Progenitor cell of endocrine pancreas (in vitro differentiated cells): ENCODE data around the gene ENDOG. TPM values are rescaled to one million over a fixed set of nuclear protein-coding genes. Genes with fewer than 3 reads are reported as not detected.

ENCODE experiments used
- DNase-seq: peaks from one replicate; pipeline ENCODE4 v3.0.0; 2021; ENCODE audit warnings: low spot score; ENCODE audit not compliant: unreplicated experiment
- H3K27ac Mint-ChIP-seq: 2 replicates; pipeline ENCODE4 v1.8.0; 2021; ENCODE audit warnings: mild to moderate bottlenecking, moderate library complexity, mixed read lengths
- H3K27me3 Mint-ChIP-seq: 2 replicates; pipeline ENCODE4 v1.8.0; 2021; ENCODE audit warnings: mixed read lengths
- H3K36me3 Mint-ChIP-seq: 2 replicates; pipeline ENCODE4 v1.8.0; 2022; ENCODE audit warnings: mixed read lengths; ENCODE audit not compliant: insufficient read depth
- H3K4me1 Mint-ChIP-seq: 2 replicates; pipeline ENCODE4 v1.8.0; 2021; ENCODE audit warnings: low read depth, mixed read lengths
- H3K4me3 Mint-ChIP-seq: 2 replicates; pipeline ENCODE4 v1.8.0; 2021; ENCODE audit warnings: low read depth, mild to moderate bottlenecking, moderate library complexity, mixed read lengths
- H3K9me3 Mint-ChIP-seq: 2 replicates; pipeline ENCODE4 v1.8.0; 2021; ENCODE audit warnings: low read depth, mixed read lengths
- total RNA-seq: library from RNA; stranded (reverse); gene quantifications from 2 replicates; pipeline ENCODE4 v1.2.1, GENCODE V29; 2021
- TF ChIP-seq, protein P1 (sequence below): fragments of 200-600 bp; sonication (generic); IDR thresholded peaks from one replicate; pipeline ENCODE4 v1.5.0; 2021; ENCODE audit warnings: antibody characterized with exemption, mild to moderate bottlenecking; ENCODE audit not compliant: unreplicated experiment

Gene ENDOG
- total RNA-seq, 1 donor from 2014 or later, result 14.7 TPM

DNA sequence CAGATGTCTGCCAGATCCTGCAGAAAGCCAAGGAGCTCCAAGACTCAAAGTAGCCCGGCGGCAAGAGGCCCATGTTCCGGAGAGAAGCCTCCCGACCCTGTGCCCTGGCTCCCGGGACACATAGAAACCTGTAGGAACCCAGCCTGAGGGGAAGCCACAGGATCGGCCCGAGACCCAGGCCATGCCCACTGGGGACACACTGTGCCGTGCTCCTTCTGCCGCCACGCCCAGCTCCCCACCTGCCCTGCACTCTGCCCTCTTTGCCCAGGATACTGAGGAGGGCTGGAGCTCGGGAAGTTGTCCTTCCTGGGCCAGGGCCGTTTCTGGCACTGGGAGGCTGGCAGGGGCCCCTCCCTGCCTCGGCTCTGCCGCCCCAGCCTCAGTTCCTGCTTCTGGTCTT, 10.5 kb upstream of the ENDOG start:
- Mint-ChIP-seq H3K4me1 (no peaks in the 10 kb centered on the region), H3K36me3 (peaks cover 11% of the 10 kb centered on the region), H3K4me3 (no peak overlapping the region), H3K9me3 (no peaks in the 10 kb centered on the region), H3K27ac (no peak overlapping the region), H3K27me3 (no peaks in the 10 kb centered on the region)
- TF ChIP-seq, protein P1, sequence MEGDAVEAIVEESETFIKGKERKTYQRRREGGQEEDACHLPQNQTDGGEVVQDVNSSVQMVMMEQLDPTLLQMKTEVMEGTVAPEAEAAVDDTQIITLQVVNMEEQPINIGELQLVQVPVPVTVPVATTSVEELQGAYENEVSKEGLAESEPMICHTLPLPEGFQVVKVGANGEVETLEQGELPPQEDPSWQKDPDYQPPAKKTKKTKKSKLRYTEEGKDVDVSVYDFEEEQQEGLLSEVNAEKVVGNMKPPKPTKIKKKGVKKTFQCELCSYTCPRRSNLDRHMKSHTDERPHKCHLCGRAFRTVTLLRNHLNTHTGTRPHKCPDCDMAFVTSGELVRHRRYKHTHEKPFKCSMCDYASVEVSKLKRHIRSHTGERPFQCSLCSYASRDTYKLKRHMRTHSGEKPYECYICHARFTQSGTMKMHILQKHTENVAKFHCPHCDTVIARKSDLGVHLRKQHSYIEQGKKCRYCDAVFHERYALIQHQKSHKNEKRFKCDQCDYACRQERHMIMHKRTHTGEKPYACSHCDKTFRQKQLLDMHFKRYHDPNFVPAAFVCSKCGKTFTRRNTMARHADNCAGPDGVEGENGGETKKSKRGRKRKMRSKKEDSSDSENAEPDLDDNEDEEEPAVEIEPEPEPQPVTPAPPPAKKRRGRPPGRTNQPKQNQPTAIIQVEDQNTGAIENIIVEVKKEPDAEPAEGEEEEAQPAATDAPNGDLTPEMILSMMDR, result no peak
- no peak for DNase-seq

DNA sequence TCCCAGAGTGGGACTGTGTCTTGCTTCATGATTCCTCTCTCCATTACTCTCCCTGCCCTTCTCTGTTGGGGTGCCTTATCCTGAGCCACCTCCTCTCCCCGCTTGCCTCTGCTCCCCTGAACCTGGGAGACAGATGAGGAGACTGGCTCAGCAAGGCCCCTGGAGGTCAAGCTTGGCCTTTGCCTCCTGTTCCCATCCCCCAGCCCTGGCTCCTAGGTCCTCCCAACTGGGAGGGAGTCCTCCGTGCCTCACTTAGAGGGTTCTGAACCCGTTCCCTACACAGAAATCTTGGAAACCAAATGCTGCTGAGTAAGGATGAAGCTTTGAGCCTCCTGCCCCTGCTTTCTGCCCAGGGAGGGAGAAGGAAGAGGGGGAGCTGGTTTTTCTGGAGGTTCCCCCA, 9.8 kb upstream of the ENDOG start:
- H3K4me1 Mint-ChIP-seq, result no peaks in the 10 kb centered on the region
- no peak for DNase-seq
- H3K4me3 Mint-ChIP-seq, result no peak overlapping the region
- H3K36me3 Mint-ChIP-seq, result peaks cover 9% of the 10 kb centered on the region
- H3K27ac Mint-ChIP-seq, result no peak overlapping the region
- TF ChIP-seq, protein P1, result no peak
- H3K27me3 Mint-ChIP-seq, result no peaks in the 10 kb centered on the region
- no peaks in the 10 kb centered on the region for H3K9me3 Mint-ChIP-seq

DNA sequence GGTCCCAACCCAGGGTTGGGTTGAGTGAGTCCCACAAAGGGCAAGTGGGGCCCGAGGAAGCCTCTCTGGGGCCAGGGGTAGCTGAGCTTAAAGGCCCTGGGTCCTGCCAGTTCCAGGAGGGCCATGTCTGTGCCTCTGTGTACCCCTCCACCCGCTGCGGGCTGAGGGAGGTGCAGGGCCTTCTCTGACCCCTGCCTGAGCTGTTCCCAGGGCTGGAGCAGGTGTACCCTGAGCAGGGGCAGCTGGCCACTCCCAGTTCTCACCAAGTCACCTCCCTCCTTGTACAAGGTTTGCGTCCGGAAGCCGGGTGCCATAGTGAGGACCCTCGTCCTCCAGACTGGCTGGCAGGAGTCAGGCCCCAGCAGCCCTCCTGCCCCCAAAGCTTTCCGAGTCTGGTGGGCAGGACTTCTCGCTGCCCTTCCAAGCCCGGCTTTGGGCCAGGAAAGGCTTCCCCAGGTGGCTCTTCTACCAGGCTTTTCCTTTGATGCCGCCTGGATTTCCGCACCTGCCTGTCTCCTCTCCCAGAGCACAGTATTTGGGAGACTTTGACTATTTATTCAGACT, 9.2 kb upstream of the ENDOG start:
- TF ChIP-seq, protein P1, result no peak
- H3K36me3 Mint-ChIP-seq, result peaks cover 7% of the 10 kb centered on the region
- no peaks in the 10 kb centered on the region for H3K27me3 Mint-ChIP-seq
- peak overlapping the region; percentile 24 for H3K27ac Mint-ChIP-seq
- no peaks in the 10 kb centered on the region for H3K9me3 Mint-ChIP-seq
- DNase-seq, result no peak
- no peak overlapping the region for H3K4me3 Mint-ChIP-seq
- H3K4me1 Mint-ChIP-seq, result no peaks in the 10 kb centered on the region

DNA sequence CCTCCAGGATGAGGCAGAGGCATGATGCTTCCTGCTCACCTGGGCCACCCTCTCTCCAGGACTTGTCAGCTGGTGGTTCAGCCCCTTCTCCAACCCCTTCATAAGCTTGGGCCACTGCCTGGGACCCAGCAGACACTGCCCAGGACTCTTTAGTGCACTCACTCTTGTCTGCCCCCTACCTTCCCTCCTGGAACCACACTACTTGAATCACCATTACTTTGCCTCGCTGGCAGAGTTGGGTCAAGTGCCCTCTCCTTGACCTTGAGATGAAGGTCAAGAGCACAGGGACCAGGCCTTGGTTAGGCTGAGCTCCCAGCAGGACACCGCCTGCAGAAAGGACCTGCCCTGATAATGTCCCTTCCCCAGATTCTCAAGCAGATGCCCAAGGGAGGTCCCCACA, 8.5 kb upstream of the ENDOG start:
- no peak overlapping the region for H3K4me3 Mint-ChIP-seq
- no peaks in the 10 kb centered on the region for H3K9me3 Mint-ChIP-seq
- H3K27ac Mint-ChIP-seq, result no peak overlapping the region
- no peaks in the 10 kb centered on the region for H3K4me1 Mint-ChIP-seq
- H3K36me3 Mint-ChIP-seq, result peaks cover 7% of the 10 kb centered on the region
- TF ChIP-seq, protein P1, result no peak
- DNase-seq, result no peak
- no peaks in the 10 kb centered on the region for H3K27me3 Mint-ChIP-seq

DNA sequence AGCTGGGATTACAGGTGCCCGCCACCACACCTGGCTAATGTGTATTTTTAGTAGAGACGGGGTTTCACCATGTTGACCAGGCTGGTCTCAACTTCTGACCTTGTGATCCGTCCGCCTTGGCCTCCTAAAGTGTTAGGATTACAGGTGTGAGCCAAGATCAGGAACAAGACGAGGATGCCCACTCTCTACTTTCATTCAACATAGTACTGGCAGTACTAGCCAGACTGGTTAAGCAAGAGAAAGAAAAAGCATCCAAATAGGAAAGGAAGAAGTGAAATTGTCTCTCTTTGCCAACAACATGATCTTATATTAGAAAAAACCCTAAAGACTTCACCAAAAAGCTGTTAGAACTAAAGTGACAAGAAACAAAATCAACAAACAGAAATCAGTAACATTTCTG, 7.4 kb upstream of the ENDOG start:
- no peak for DNase-seq
- Mint-ChIP-seq H3K27ac (no peak overlapping the region), H3K4me1 (no peaks in the 10 kb centered on the region), H3K4me3 (no peak overlapping the region), H3K9me3 (no peaks in the 10 kb centered on the region), H3K27me3 (no peaks in the 10 kb centered on the region), H3K36me3 (peaks cover 5% of the 10 kb centered on the region)
- TF ChIP-seq, protein P1, result no peak
